GM21515 (cell line): ENCODE results near the gene NPM1.

Experiments used
- ATAC-seq: cut with Tn5 transposase; IDR thresholded peaks from one replicate; pipeline ENCODE4 v1.9.1; 2021; ENCODE audit not compliant: unreplicated experiment

NPM1 gene

DNA sequence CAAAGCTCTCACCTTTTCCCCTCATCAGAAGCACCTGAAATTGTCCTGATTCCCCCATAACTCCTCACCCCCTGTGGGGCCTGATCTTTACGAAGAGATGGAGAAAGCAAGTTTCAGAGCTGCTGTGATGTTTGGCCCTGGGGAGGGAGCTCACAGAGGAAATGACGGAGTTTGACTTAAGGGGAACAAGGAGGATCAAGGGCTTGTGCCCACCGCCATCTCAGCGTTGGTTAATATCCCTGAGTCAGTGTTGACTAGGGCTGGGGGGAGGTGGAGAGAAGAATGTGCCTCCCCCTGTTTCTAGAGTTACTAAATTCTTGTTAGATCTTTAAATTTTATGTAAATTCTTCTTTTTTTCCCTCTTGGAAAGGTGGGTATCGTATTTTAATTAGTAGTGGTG is 59.6 kb downstream of the NPM1 start:
- no peak for ATAC-seq

GRCh38 chr5:171449426-171449825 is 61.8 kb downstream of the NPM1 start:
- no peak for ATAC-seq

DNA sequence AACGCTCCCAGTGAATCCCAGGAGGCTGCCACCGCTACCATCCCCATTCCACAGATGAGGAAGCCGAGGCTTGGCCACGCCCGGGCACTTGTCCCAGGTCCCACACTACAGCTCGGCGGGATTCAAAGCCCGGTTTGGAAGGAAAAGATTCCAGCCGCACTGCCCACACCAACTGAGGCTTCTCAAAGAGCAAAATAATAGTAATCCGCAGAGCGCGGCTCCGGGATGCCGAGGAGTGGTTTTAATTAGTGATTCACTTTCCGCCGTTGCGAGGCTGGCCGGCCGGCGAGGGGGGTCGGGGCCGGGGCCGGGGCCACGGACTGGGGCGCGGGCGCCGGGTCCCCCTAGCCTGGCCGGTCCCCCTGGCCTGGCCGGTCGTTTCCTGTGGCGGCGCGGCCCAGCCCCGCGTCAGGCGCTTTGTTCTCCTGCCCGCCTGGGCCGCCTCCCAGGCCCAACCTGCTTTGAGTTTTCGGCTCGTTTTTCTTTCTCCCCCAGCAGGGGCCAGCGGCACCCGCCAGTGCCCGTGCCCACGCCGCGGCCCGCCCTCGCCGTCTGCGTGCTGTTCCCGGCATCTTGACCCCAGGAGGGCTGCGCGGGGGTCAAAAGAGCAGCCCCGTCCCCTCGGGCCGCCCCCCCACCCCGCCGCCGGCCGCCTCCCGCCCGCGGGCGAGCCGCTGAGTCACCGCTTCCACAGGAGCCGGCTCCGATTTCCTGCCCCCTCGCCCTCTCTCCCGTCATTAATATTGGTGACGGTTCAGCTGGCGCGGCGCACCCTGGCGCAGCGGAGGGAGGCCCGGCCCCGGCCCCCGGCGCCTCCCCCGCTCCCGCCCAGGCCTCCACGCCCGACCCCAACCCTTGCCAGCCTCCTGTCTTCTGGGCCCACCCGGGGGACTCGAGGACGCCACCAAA is 63.0 kb downstream of the NPM1 start:
- no peak for ATAC-seq

GRCh38 chr5:171451421-171451820 is 63.8 kb downstream of the NPM1 start:
- ATAC-seq, result no peak

- no peak for ATAC-seq
Measured at GRCh38 chr5:171453056-171453725, 65.5 kb downstream of the NPM1 start.

GRCh38 chr5:171453988-171454387 is 66.3 kb downstream of the NPM1 start:
- no peak for ATAC-seq

GRCh38 chr5:171454549-171454948 is 66.9 kb downstream of the NPM1 start:
- no peak for ATAC-seq

GRCh38 chr5:171455522-171455921 is 67.9 kb downstream of the NPM1 start:
- ATAC-seq, result no peak

GRCh38 chr5:171457208-171457981 is 69.7 kb downstream of the NPM1 start:
- ATAC-seq, result no peak

DNA sequence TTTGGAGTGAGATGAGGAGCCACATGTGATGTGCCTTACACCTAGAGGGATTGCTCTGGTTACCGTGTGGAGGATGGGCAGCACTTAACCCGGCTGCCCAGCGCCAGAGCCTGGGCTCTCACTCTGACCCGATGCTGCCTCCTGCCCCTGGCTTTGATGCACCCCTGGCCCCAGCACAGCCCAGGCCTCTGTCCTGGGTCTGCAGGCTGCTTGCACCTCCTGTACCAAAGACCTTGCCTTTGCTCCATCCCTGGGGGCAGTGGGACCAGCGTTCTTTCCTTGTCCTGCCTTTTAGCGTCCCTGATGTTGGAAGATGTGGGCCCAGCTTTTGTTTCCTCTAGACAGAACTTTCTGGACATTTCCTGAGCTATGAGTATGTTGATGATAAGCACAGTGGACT is 72.2 kb downstream of the NPM1 start:
- ATAC-seq, result no peak
